ENCODE results near the gene PCDH9.

PCDH9 gene

GRCh38 chr13:67232384-67232783 lies 2.2 kb upstream of the PCDH9 start:
- Histone ChIP-seq H2AFZ (ENCODE audit: insufficient read depth, low read length, poor library complexity) (no peak overlapping the region), H2BK120ac (ENCODE audit: insufficient read depth, low read length, poor library complexity) (no peak overlapping the region), H3K79me1 (ENCODE audit: low read length) (peaks cover 7% of the 10 kb centered on the region), H4K12ac (ENCODE audit: low read depth, low read length) (no peak overlapping the region), H3K27ac (ENCODE audit: low read depth, low read length) (no peak overlapping the region), H3K9ac (ENCODE audit: low read length) (no peak overlapping the region), H4K91ac (ENCODE audit: low read depth, low read length) (no peak overlapping the region), H2AK5ac (ENCODE audit: low read length) (no peak overlapping the region), H3K23ac (ENCODE audit: low read length) (no peak overlapping the region), H3K4me1 (ENCODE audit: control insufficient read depth in 1 of 2, insufficient read depth in 2 of 2, low read length in 2 of 2) (no peaks in the 10 kb centered on the region), H2BK5ac (ENCODE audit: low read depth, low read length, poor library complexity) (no peak overlapping the region), H3K14ac (ENCODE audit: low read length) (no peak overlapping the region), H3K79me2 (ENCODE audit: control insufficient read depth, insufficient read depth, low read length, poor library complexity) (peaks cover 6% of the 10 kb centered on the region), H3K27me3 (ENCODE audit: insufficient read depth, low read length) (no peaks in the 10 kb centered on the region), H3K36me3 (ENCODE audit: control insufficient read depth in 1 of 2, insufficient read depth in 2 of 2, low read length in 2 of 2) (no peaks in the 10 kb centered on the region), H3K9me3 (ENCODE audit: insufficient read depth, low read depth, low read length) (no peaks in the 10 kb centered on the region), H3K18ac (ENCODE audit: low read length) (no peak overlapping the region), H4K8ac (ENCODE audit: low read depth, low read length) (no peak overlapping the region), H3K4ac (ENCODE audit: low read depth, low read length) (no peak overlapping the region), H2BK12ac (ENCODE audit: low read length) (no peak overlapping the region), H3K4me3 (ENCODE audit: low read depth, low read length) (no peak overlapping the region), H3K4me2 (ENCODE audit: low read length) (no peak overlapping the region)
- no peak for DNase-seq
- WGBS (ENCODE audit: extremely low coverage, insufficient coverage, insufficient read length), result no CpG with 5 or more reads among the region's 5 CpGs

GRCh38 chr13:67231289-67232000 lies 1.3 kb upstream of the PCDH9 start:
- Histone ChIP-seq H2BK12ac (ENCODE audit: low read length) (no peak overlapping the region), H3K79me1 (ENCODE audit: low read length) (peaks cover 7% of the 10 kb centered on the region), H3K9me3 (ENCODE audit: insufficient read depth, low read depth, low read length) (no peaks in the 10 kb centered on the region), H3K23ac (ENCODE audit: low read length) (no peak overlapping the region), H3K4ac (ENCODE audit: low read depth, low read length) (peak overlapping the region; percentile 64), H3K27me3 (ENCODE audit: insufficient read depth, low read length) (no peaks in the 10 kb centered on the region), H3K36me3 (ENCODE audit: control insufficient read depth in 1 of 2, insufficient read depth in 2 of 2, low read length in 2 of 2) (no peaks in the 10 kb centered on the region), H3K4me3 (ENCODE audit: low read depth, low read length) (peak overlapping the region; percentile 90), H3K4me1 (ENCODE audit: control insufficient read depth in 1 of 2, insufficient read depth in 2 of 2, low read length in 2 of 2) (no peaks in the 10 kb centered on the region), H3K9ac (ENCODE audit: low read length) (peak overlapping the region; percentile 91), H3K14ac (ENCODE audit: low read length) (peak overlapping the region; percentile 95), H2AFZ (ENCODE audit: insufficient read depth, low read length, poor library complexity) (peak overlapping the region; percentile 80), H3K79me2 (ENCODE audit: control insufficient read depth, insufficient read depth, low read length, poor library complexity) (peaks cover 6% of the 10 kb centered on the region), H3K4me2 (ENCODE audit: low read length) (peak overlapping the region; percentile 88), H3K27ac (ENCODE audit: low read depth, low read length) (peak overlapping the region; percentile 78), H4K12ac (ENCODE audit: low read depth, low read length) (no peak overlapping the region), H4K91ac (ENCODE audit: low read depth, low read length) (no peak overlapping the region), H2BK120ac (ENCODE audit: insufficient read depth, low read length, poor library complexity) (peak overlapping the region; percentile 78), H2BK5ac (ENCODE audit: low read depth, low read length, poor library complexity) (peak overlapping the region; percentile 46), H3K18ac (ENCODE audit: low read length) (peak overlapping the region; percentile 72), H4K8ac (ENCODE audit: low read depth, low read length) (peak overlapping the region; percentile 98), H2AK5ac (ENCODE audit: low read length) (no peak overlapping the region)
- WGBS (ENCODE audit: extremely low coverage, insufficient coverage, insufficient read length), result no CpG with 5 or more reads among the region's 11 CpGs
- no peak for DNase-seq

GRCh38 chr13:67230404-67231288 lies 510 bp upstream of the PCDH9 start:
- peak; percentile 22 to 48 for DNase-seq
- Histone ChIP-seq H4K8ac (ENCODE audit: low read depth, low read length) (peak overlapping the region; percentile 98), H2BK12ac (ENCODE audit: low read length) (peak overlapping the region; percentile 27), H3K23ac (ENCODE audit: low read length) (no peak overlapping the region), H2BK120ac (ENCODE audit: insufficient read depth, low read length, poor library complexity) (peak overlapping the region; percentile 78), H3K4me2 (ENCODE audit: low read length) (peak overlapping the region; percentile 88), H3K79me2 (ENCODE audit: control insufficient read depth, insufficient read depth, low read length, poor library complexity) (peaks cover 6% of the 10 kb centered on the region), H3K9ac (ENCODE audit: low read length) (peak overlapping the region; percentile 91), H3K79me1 (ENCODE audit: low read length) (peaks cover 7% of the 10 kb centered on the region), H4K91ac (ENCODE audit: low read depth, low read length) (peak overlapping the region; percentile 50), H2AFZ (ENCODE audit: insufficient read depth, low read length, poor library complexity) (peak overlapping the region; percentile 80), H3K9me3 (ENCODE audit: insufficient read depth, low read depth, low read length) (no peaks in the 10 kb centered on the region), H2AK5ac (ENCODE audit: low read length) (no peak overlapping the region), H3K4me3 (ENCODE audit: low read depth, low read length) (peak overlapping the region; percentile 90), H3K36me3 (ENCODE audit: control insufficient read depth in 1 of 2, insufficient read depth in 2 of 2, low read length in 2 of 2) (no peaks in the 10 kb centered on the region), H3K4ac (ENCODE audit: low read depth, low read length) (peak overlapping the region; percentile 64), H3K27ac (ENCODE audit: low read depth, low read length) (peak overlapping the region; percentile 78), H3K27me3 (ENCODE audit: insufficient read depth, low read length) (no peaks in the 10 kb centered on the region), H2BK5ac (ENCODE audit: low read depth, low read length, poor library complexity) (peak overlapping the region; percentile 46), H3K4me1 (ENCODE audit: control insufficient read depth in 1 of 2, insufficient read depth in 2 of 2, low read length in 2 of 2) (peaks cover 0 to 2% of the 10 kb centered on the region in 2 experiments), H3K18ac (ENCODE audit: low read length) (peak overlapping the region; percentile 72), H4K12ac (ENCODE audit: low read depth, low read length) (peak overlapping the region; percentile 76), H3K14ac (ENCODE audit: low read length) (peak overlapping the region; percentile 95)
- no CpG with 5 or more reads among the region's 86 CpGs for WGBS (ENCODE audit: extremely low coverage, insufficient coverage, insufficient read length)

- Histone ChIP-seq H3K79me2 (ENCODE audit: control insufficient read depth, insufficient read depth, low read length, poor library complexity) (peaks cover 6% of the 10 kb centered on the region), H4K12ac (ENCODE audit: low read depth, low read length) (no peak overlapping the region), H2BK12ac (ENCODE audit: low read length) (no peak overlapping the region), H3K79me1 (ENCODE audit: low read length) (peaks cover 7% of the 10 kb centered on the region), H3K18ac (ENCODE audit: low read length) (no peak overlapping the region), H3K4me3 (ENCODE audit: low read depth, low read length) (no peak overlapping the region), H3K4ac (ENCODE audit: low read depth, low read length) (no peak overlapping the region), H4K8ac (ENCODE audit: low read depth, low read length) (no peak overlapping the region), H3K4me2 (ENCODE audit: low read length) (peak overlapping the region; percentile 15), H3K9me3 (ENCODE audit: insufficient read depth, low read depth, low read length) (no peaks in the 10 kb centered on the region), H3K27ac (ENCODE audit: low read depth, low read length) (no peak overlapping the region), H3K14ac (ENCODE audit: low read length) (no peak overlapping the region), H3K9ac (ENCODE audit: low read length) (no peak overlapping the region), H3K27me3 (ENCODE audit: insufficient read depth, low read length) (no peaks in the 10 kb centered on the region), H2AK5ac (ENCODE audit: low read length) (no peak overlapping the region), H2AFZ (ENCODE audit: insufficient read depth, low read length, poor library complexity) (no peak overlapping the region), H3K36me3 (ENCODE audit: control insufficient read depth in 1 of 2, insufficient read depth in 2 of 2, low read length in 2 of 2) (no peaks in the 10 kb centered on the region), H3K23ac (ENCODE audit: low read length) (no peak overlapping the region), H2BK120ac (ENCODE audit: insufficient read depth, low read length, poor library complexity) (no peak overlapping the region), H2BK5ac (ENCODE audit: low read depth, low read length, poor library complexity) (no peak overlapping the region), H4K91ac (ENCODE audit: low read depth, low read length) (no peak overlapping the region), H3K4me1 (ENCODE audit: control insufficient read depth in 1 of 2, insufficient read depth in 2 of 2, low read length in 2 of 2) (peaks cover 2% of the 10 kb centered on the region in 2 experiments)
- no peak for DNase-seq
- WGBS (ENCODE audit: extremely low coverage, insufficient coverage, insufficient read length), result no CpG with 5 or more reads among the region's 6 CpGs
Measured at GRCh38 chr13:67228916-67229315, 1.2 kb downstream of the PCDH9 start.

Data from trophoblast cell (in vitro differentiated cells and primary cell).